ENCODE measurements around the gene WRAP73.

WRAP73 gene

GRCh38 chr1:3681898-3682806 is 32.2 kb upstream of the WRAP73 start:
- DNase-seq (ENCODE audit: low spot score), result no peak

DNA sequence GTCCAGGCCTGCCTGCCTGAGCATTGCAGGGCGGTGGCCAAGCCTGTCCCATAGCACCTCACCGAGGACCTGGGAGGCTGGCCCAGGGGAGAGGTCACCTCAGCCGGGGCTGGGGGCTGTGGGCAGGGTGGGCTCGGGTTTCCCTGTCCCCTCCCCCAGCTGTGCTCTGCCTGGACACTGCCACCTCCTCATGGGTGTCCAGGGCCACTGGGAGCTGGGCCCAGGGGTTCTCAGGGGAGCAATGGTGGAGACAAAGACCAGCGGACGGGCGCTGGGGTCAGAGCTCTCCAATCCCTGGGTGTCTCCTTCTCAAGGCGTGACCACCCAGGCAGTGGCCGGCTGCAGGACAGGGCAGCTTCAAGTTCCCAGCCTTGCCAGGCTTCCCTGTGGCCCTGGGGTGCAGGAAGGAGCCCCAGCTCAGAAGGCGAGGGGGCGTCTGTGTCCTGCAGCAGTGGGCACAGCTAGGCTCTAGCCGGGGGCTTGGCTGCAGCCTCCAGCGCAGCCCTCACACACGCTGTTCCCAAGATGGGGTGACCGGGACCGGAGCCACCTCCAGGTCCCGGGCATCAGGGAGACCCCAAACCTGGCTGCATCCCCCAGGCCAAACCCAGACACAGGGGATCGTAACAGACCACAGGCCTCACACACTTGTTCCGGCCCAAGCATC is 31.5 kb upstream of the WRAP73 start:
- DNase-seq (ENCODE audit: low spot score), result no peak

DNA sequence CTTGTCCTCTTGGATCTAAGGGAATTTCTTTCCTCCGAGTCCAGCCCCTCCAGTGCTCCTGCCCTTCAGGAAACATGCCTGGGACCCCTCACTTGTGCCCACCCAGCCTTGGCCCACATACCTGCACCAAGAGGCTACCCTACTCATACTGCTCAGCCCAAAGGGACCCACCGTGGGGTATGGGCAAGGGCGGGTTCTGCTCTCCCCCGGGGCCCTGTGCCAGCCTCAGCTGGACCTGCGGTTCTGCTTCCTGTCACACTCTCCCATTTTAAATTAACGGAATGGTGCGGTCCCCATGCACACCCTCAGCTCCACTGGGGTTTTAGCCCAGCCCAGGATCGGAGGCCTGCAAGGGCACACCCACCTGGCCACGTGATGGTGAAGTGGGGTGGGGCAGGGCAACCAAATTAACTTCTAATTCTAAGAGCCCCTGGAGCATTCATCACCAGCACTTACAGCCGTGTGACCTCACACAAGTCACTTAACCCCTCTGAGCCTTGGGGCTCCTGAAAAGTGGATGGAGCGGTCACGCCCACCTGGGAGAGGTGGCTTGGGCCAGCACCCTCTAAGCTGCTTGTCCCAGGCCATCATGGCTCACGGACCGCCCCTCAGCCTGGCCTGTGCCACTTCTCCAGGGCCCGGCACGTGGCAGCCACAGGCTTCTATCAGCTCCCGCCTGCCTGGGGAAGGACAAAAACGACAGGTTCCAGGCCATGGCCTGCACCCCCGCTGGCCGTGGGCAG is 30.8 kb upstream of the WRAP73 start:
- no peak for DNase-seq (ENCODE audit: low spot score)

DNA sequence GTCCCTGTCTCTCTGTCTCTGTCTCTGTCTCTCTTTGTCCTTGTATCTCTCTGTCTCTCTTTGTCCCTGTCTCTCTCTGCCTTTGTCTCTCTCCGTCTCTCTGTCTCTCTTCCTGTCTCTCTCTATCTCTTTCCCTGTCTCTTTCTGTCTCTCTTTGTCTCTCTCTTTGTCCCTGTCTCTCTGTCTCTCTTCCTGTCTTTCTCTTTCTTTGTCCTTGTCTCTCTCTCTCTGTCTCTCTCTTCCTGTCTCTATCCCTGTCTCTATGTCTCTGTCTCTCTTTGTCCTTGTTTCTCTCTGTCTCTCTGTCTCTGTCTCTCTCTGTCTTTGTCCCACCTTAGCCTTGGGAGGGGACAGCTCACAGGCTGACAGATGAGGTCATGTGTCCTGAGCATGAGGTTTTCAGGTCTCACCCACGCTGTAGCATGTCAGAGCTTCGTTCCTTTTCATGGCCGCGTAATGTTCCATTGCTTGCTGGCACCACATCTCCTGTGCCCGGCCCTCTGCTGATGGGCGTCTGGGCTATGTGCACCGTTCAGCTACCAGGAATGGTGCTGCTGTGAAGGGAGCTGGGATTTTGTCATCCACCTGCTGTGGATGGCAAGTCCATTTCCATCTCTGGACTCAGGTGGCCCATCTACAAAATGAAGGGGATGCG is 30.0 kb upstream of the WRAP73 start:
- DNase-seq (ENCODE audit: low spot score), result no peak

DNA sequence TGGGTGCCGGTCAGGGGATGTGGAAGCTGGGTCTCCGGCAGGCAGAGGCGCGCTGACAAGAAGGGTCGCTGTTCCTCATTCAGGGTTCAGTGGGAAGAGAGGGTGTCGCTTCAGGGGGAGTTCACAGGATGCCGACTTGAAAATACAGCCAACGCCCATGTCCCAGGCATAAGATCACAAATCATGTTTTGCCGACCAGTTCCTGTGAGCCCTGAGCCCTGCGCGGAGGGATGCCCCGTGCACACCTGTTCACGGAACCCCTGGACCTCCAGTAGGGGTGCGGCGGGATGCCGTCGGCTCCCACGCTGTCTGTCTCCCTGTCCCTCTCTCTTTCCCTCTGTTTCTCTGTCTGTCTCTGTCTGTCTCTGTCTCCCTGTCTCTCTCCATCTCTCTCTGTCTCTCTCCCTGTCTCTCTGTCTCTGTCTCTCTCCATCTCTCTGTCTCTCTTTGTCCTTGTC is 29.2 kb upstream of the WRAP73 start:
- DNase-seq (ENCODE audit: low spot score), result no peak

GRCh38 chr1:3678361-3679097 is 28.6 kb upstream of the WRAP73 start:
- DNase-seq (ENCODE audit: low spot score), result peak; percentile 37

GRCh38 chr1:3677484-3677883 is 27.6 kb upstream of the WRAP73 start:
- DNase-seq (ENCODE audit: low spot score), result no peak

DNA sequence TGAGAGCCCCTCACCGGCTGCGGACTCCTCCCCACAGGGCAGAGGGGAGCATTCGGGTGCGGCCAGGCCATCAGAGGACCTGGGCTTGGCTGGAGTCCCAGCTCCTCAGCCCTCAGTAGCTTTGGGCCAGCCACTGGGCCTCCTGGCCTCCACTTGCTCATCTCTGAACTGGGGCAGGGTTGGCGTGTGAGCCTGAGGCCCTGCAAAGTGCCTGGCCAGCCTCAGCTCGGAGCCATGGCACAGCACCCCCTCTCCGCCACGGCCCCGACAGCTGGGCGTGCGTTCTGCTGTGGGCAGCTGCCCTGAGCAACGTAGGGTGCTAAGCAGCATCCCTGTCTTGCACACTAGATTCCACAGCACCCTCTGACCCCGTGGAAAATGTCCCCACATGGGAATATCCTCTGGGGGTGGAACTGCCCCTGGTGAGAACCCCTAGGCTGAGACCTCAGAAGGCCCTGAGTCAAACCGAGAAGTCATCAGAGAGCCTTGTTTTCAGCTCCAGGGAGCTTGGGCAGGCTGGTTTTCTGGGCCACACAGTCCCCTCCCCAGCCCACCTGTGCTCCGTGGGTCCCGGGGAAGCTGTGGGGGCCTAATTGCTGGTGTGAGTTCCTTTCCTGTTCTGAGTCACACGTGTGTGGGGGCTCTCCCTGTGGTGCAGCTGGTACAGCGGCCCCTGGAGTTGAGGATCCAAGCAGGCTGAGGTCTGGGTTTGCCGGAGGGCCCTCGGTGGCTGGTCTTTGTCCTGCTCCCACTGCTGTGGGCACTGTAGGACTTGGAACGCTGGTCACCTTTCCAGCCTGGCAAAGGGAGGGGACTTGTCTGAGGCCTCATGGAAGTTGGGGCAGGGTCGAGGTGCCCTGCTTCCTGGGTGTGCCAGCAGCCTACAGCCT is 26.9 kb upstream of the WRAP73 start:
- DNase-seq (ENCODE audit: low spot score), result no peak

GRCh38 chr1:3675436-3675835 is 25.5 kb upstream of the WRAP73 start:
- no peak for DNase-seq (ENCODE audit: low spot score)

DNA sequence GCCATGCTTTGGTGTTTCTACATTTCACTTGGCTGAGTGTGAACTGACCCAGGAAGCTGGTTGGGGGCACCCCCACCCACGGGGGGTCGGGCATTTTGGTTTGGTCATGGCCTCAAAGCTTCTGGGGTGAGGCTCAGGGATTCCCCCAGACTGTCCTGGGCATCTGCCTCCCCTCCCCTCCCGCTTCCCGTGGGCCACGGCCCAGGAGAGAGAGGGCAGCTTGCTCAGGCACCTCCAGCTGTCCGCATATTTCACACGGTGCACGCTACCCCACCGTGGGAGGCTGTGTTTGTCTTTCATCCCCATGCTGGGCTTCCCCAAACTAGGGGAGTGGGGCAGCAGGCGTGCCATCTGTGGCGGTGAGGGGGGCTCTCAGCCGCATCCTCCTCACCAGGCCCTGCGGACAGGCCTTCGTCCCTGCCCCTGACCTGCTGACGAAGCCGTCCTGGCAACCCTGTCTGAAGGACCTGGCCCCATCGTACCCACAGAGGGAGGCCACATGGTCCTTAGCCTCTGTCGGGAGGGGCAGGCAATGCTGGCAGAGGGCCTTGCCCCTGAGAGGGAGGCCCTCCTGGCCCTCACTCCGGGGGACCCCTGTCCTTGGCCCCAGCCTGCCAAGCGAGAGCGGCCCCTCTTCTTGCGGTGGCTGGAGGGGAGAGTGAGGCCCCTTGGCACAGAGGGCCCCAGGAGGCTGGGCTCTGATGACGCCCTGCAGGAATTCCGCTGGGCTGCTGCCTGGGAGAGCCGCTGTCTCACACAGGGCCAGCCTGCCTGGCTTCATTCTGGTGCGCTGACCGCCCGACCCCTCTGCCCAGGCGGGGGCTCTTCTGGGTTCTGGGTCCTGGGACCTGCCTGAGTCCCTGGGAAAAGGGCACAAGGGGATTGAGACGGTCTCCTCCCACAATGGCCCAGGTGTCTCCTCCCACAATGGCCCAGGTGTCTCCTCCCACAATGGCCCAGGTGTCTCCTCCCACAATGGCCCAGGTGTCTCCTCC is 24.5 kb upstream of the WRAP73 start:
- DNase-seq (ENCODE audit: low spot score), result no peak

- no peak for DNase-seq (ENCODE audit: low spot score)
Observed at GRCh38 chr1:3673381-3674099, 23.6 kb upstream of the WRAP73 start.

GRCh38 chr1:3672971-3673361 is 23.1 kb upstream of the WRAP73 start:
- no peak for DNase-seq (ENCODE audit: low spot score)

DNA sequence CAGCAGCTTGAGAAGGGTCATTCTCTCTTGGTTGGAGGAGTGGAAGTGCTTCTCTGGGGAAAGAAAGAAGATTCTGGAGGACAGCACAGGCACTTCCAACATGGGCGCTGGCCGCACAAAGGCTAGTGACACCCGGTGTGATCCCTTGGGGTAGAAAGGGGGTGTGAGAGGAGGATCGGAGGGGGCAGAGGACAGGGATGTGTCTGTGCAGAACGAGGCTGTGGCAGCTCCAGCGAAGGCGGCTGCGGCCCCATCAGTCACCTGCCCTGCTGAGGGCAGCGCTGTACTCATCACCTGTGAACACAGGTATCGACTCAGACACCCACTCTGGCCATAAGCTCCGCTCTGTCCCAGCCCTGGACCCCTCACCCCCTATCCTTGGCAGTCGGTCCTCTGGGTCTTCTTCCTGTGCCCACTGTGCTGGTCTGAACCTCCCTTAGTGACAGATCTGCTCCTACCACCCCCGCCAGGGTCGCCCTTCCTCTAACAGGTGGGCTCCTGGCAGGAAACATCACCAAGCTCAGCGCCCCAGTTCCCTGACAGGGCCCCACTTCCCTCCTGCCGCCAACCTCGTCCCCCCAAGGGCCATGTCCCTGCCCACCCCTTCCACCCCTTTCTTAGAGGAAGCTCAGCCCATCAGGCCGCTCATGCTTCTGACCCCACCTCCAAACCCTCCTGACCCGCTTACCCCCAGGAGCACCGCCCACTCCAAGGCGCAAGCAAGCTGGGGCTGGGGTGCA is 22.5 kb upstream of the WRAP73 start:
- DNase-seq (ENCODE audit: low spot score), result no peak

DNA sequence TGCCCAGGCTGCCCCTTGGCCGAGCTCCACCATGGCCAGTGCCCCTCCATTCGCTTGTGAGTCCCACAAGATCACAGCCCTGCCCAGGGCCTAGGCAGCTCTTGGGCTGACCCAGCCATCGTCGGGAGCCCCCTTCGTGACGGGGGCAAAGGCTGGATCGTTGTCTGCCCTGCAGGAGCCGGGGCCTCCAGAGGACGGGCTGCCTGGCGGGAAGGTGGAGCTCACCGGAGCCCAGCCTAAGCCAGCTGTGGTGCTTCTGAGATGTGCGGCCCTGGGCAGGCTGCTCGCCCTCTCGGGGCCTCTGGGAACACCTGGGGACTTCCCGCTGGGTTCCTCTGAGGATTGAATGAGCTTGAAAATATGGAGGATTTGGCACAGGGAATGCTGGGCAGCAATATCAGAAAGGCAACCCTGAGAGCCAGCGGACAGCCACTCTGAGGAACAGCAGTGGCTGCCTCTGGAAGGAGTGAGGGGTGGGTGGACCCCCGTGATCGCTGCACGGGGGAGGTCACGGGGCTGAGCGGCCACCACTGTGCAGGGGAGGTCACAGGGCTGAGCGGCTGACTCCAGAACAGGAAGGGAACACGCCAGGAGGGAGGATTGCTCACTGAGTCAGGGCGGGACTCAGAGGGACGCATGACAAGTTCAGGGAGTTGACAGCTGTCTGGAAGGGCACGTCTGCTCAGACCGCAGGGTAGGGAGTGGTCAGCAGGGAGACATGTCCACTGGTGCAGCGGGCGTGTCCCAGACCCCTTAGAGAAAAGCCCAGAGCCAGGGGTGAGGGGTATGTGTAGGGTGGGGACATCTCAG is 21.7 kb upstream of the WRAP73 start:
- peak; percentile 51 for DNase-seq (ENCODE audit: low spot score)

DNA sequence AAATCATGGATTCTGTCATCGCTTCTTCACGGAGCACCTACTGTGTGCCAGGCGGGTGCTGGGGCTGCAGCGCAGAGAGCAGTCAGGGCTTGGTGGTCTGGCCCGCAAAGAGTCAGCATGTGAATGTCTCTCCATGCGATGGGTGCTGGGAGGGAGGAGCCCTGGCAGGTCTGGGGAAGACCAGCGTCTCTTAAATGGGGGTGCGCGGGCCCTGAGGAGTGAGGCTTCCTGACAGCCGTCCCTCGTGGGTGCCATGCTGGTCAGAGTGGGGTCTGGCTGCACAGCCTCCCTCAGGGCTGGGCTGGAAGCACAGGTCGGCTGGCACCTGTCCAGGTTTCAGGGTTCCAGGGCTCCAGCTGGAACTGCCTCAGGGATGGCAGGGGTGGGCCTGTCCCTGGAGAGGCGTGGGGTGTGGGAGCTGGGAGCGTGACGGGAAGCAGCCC is 20.9 kb upstream of the WRAP73 start:
- no peak for DNase-seq (ENCODE audit: low spot score)

DNA sequence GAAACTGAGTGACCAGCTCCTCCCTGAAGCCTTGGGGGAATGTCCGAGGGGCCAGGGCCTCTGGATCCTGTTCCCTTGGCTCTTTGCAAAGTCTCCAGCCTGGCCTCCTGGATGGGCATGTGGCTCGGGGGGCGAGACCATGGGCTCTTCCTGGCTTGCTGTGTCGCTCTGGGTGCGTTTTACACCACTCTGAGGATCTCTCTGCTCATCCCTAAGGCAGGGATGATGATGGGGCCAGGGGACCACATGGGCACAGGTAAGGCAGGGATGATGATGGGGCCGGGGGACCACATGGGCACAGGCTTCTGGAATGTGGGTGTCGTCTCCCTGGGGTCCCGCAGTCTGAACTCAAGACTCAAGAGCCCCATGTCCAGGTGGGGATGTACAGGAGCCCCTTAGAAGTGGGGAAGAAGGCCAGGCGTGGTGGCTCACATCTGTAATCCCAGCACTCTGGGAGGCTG is 20.1 kb upstream of the WRAP73 start:
- DNase-seq (ENCODE audit: low spot score), result no peak

GRCh38 chr1:3669421-3669821 is 19.5 kb upstream of the WRAP73 start:
- peak; percentile 33 for DNase-seq (ENCODE audit: low spot score)
